HCT116 (cell line): ENCODE measurements around the gene DUOXA2. TPM values are rescaled to one million over a fixed set of nuclear protein-coding genes. Genes with fewer than 3 reads are reported as not detected.

Experiments
- ATAC-seq: fragments of 200-7000 bp; cut with Tn5 transposase; 2 replicates; pipeline ENCODE4 v1.9.1; 2020; ENCODE audit warnings: mild to moderate bottlenecking, moderate library complexity
- BruUV-seq: library from RNA; stranded (reverse); fragments of 400-500 nt; replicated peaks from 2 replicates; lab custom pipeline; 2021; lab: Mats Ljungman, UMichigan
- CTCF ChIA-PET: fragments of 300-600 bp; sonication (Branson Sonifier 250); formaldehyde crosslinking; loops from one replicate; lab custom pipeline; 2021; ENCODE audit warnings: antibody characterized with exemption; lab: Charles Lee
- POLR2A ChIA-PET: fragments of 300-600, 350-600 bp; sonication (Branson Sonifier 250); formaldehyde crosslinking; loops from one replicate; lab custom pipeline; 2021; ENCODE audit warnings: antibody characterized with exemption; lab: Charles Lee
- RAD21 ChIA-PET, 2 experiments: fragments of 300-600 bp; sonication (Branson Sonifier 250); formaldehyde crosslinking; loops; one replicate each; lab custom pipeline; 2023; ENCODE audit warnings: low total read pairs in 2 of 2; ENCODE audit not compliant: uncharacterized antibody in 2 of 2, unreplicated experiment in 2 of 2, low non-redundant PET in 1 of 2; lab: Charles Lee
- DNase-seq: peaks from one replicate; pipeline ENCODE4 v3.0.0-alpha.2; 2010; ENCODE audit warnings: low read depth, low spot score
- H2AFZ ChIP-seq: fragments of 200-600 bp; shearing (Covaris generic), sonication (generic); 2 replicates; pipeline ENCODE4 v1.6.1; 2017; ENCODE audit warnings: low read depth, mixed run types, mixed read lengths, antibody characterized with exemption, low read length; ENCODE audit not compliant: poor library complexity, severe bottlenecking
- H3K27ac ChIP-seq: 2 replicates; pipeline ENCODE4 v1.5.1; 2012; ENCODE audit warnings: low read depth, low read length
- H3K27me3 ChIP-seq: fragments of 200-600 bp; sonication (generic); 2 replicates; pipeline ENCODE4 v1.6.1; 2016; ENCODE audit warnings: mixed run types, low read length, mixed read lengths; ENCODE audit not compliant: insufficient read depth
- H3K36me3 ChIP-seq, 2 experiments: fragments of 200-500 bp in 1 of 2; fragments of 200-600 bp in 1 of 2; sonication (Bioruptor generic) in 1 of 2; sonication (generic) in 1 of 2; 2 replicates each; pipeline versions ENCODE4 v1.5.1 to v1.6.1; 2014 to 2016; ENCODE audit warnings: low read length in 2 of 2, inconsistent platforms in 1 of 2, mixed read lengths in 1 of 2, mixed run types in 1 of 2; ENCODE audit not compliant: insufficient read depth in 2 of 2, control insufficient read depth in 1 of 2
- H3K4me1 ChIP-seq, 2 experiments: fragments of 200-600 bp in 1 of 2; sonication (generic) in 1 of 2; 2 replicates each; pipeline versions ENCODE4 v1.5.1 to v1.6.1; 2012 to 2017; ENCODE audit warnings: low read length in 2 of 2, inconsistent platforms in 1 of 2, mild to moderate bottlenecking in 1 of 2, mixed read lengths in 1 of 2, mixed run types in 1 of 2, moderate library complexity in 1 of 2; ENCODE audit not compliant: insufficient read depth in 2 of 2, control insufficient read depth in 1 of 2
- H3K4me2 ChIP-seq: fragments of 200-600 bp; sonication (generic); 2 replicates; pipeline ENCODE4 v1.6.1; 2017; ENCODE audit warnings: mixed run types, low read length, mixed read lengths
- H3K4me3 ChIP-seq, 2 experiments: fragments of 200-600 bp in 1 of 2; sonication (generic) in 1 of 2; replicated peaks in 1 of 2; 2 replicates each; pipeline ENCODE4 v1.5.1; 2011 to 2016; ENCODE audit warnings: low read length in 2 of 2, control low read depth in 1 of 2, low read depth in 1 of 2, mild to moderate bottlenecking in 1 of 2, mixed read lengths in 1 of 2, mixed run types in 1 of 2
- H3K79me2 ChIP-seq: fragments of 200-600 bp; sonication (generic); 2 replicates; pipeline ENCODE4 v1.6.1; 2017; ENCODE audit warnings: mild to moderate bottlenecking, mixed run types, low read length, moderate library complexity, mixed read lengths; ENCODE audit not compliant: insufficient read depth
- H3K9ac ChIP-seq: fragments of 200-600 bp; sonication (generic); 2 replicates; pipeline ENCODE4 v1.6.1; 2016; ENCODE audit warnings: low read length, mixed read lengths
- H3K9me2 ChIP-seq: fragments of 200-600 bp; sonication (generic), shearing (Covaris generic); 2 replicates; pipeline ENCODE4 v1.6.1; 2017; ENCODE audit warnings: mixed run types, mild to moderate bottlenecking, moderate library complexity; ENCODE audit not compliant: insufficient read depth
- H3K9me3 ChIP-seq, 2 experiments: fragments of 200-500 bp in 1 of 2; fragments of 200-600 bp in 1 of 2; sonication (Bioruptor generic) in 1 of 2; sonication (generic) in 1 of 2; 2 replicates each; pipeline ENCODE4 v1.6.1; 2014 to 2017; ENCODE audit warnings: low read length in 2 of 2, mixed read lengths in 2 of 2, inconsistent platforms in 1 of 2, low read depth in 1 of 2, mild to moderate bottlenecking in 1 of 2, mixed run types in 1 of 2, moderate library complexity in 1 of 2; ENCODE audit not compliant: control insufficient read depth in 1 of 2, insufficient read depth in 1 of 2
- H4K20me1 ChIP-seq: fragments of 200-600 bp; sonication (generic), shearing (Covaris generic); 2 replicates; pipeline ENCODE4 v1.6.1; 2017; ENCODE audit warnings: mixed run types, mild to moderate bottlenecking, moderate library complexity; ENCODE audit not compliant: insufficient read depth
- CBX3 ChIP-seq: IDR thresholded peaks from 2 replicates; pipeline ENCODE4 v1.6.1; 2012; ENCODE audit warnings: low read depth
- CEBPB ChIP-seq: IDR thresholded peaks from 2 replicates; pipeline ENCODE4 v1.6.1; 2012; ENCODE audit warnings: low read depth
- CTCF ChIP-seq, 3 experiments: fragments of 200-600 bp in 1 of 3; sonication (generic) in 1 of 3; IDR thresholded peaks in 2 of 3; conservative IDR thresholded peaks in 1 of 3; 2 replicates each; pipeline ENCODE4 v1.5.1; 2012 to 2017; ENCODE audit warnings: low read depth in 2 of 3, low read length in 2 of 3, antibody characterized with exemption in 1 of 3, borderline replicate concordance in 1 of 3, control low read depth in 1 of 3, mild to moderate bottlenecking in 1 of 3, mixed read lengths in 1 of 3, mixed run types in 1 of 3, moderate library complexity in 1 of 3; ENCODE audit not compliant: insufficient read depth in 1 of 3
- ELF1 ChIP-seq: IDR thresholded peaks from 2 replicates; pipeline ENCODE4 v1.6.1; 2012; ENCODE audit warnings: low read depth, borderline replicate concordance
- EZH2 ChIP-seq: fragments of 200-600 bp; sonication (generic); IDR thresholded peaks from 2 replicates; pipeline ENCODE4 v1.6.1; 2017; ENCODE audit warnings: antibody characterized with exemption, mixed run types
- EZH2phosphoT487 ChIP-seq: fragments of 200-600 bp; IDR thresholded peaks from 2 replicates; pipeline ENCODE4 v1.6.1; 2018; ENCODE audit warnings: antibody characterized with exemption, borderline replicate concordance
- FOSL1 ChIP-seq: IDR thresholded peaks from 2 replicates; pipeline ENCODE4 v1.6.1; 2012; ENCODE audit warnings: low read depth
- JUND ChIP-seq: IDR thresholded peaks from 2 replicates; pipeline ENCODE4 v1.6.1; 2012
- MAX ChIP-seq: IDR thresholded peaks from 2 replicates; pipeline ENCODE4 v1.6.1; 2012
- RAD21 ChIP-seq: IDR thresholded peaks from 2 replicates; pipeline ENCODE4 v1.6.1; 2012; ENCODE audit warnings: low read depth, mild to moderate bottlenecking
- REST ChIP-seq: IDR thresholded peaks from 2 replicates; pipeline ENCODE4 v1.6.1; 2012; ENCODE audit warnings: low read depth
- SIN3A ChIP-seq: IDR thresholded peaks from 2 replicates; pipeline ENCODE4 v1.6.1; 2012; ENCODE audit warnings: low read depth
- SP1 ChIP-seq: IDR thresholded peaks from 2 replicates; pipeline ENCODE4 v1.6.1; 2012; ENCODE audit warnings: low read depth
- SRF ChIP-seq: IDR thresholded peaks from 2 replicates; pipeline ENCODE4 v1.6.1; 2012; ENCODE audit warnings: low read depth
- TCF7L2 ChIP-seq: IDR thresholded peaks from 2 replicates; pipeline ENCODE4 v1.7.0; 2011; ENCODE audit warnings: borderline replicate concordance, inconsistent platforms; ENCODE audit not compliant: insufficient read depth, insufficient read length; ENCODE audit errors: extremely low read depth
- YY1 ChIP-seq: IDR thresholded peaks from 2 replicates; pipeline ENCODE4 v1.6.1; 2011; ENCODE audit warnings: low read length, low read depth, moderate library complexity, mild to moderate bottlenecking; ENCODE audit not compliant: insufficient replicate concordance; ENCODE audit errors: extremely low read depth
- ZFX ChIP-seq: fragments of 450-650 bp; IDR thresholded peaks from 2 replicates; pipeline ENCODE4 v1.6.1; 2017
- ZNF274 ChIP-seq: fragments of 200-500 bp; sonication (Bioruptor generic); IDR thresholded peaks from 2 replicates; pipeline ENCODE4 v1.6.1; 2014; ENCODE audit warnings: mild to moderate bottlenecking, low read depth, low read length, inconsistent platforms
- intact Hi-C: fragments of 100-400 bp; cut with micrococcal nuclease; formaldehyde crosslinking; loops from 2 replicates; pipeline ENCODE4 v1.10.0; 2022
- total RNA-seq: library from RNA; stranded (reverse); gene quantifications from one replicate; pipeline ENCODE4 v1.2.1, GENCODE V29; 2021; ENCODE audit not compliant: unreplicated experiment
- TF ChIP-seq, protein P1 (sequence below): IDR thresholded peaks from 2 replicates; pipeline ENCODE4 v1.6.1; 2011; ENCODE audit warnings: mild to moderate bottlenecking, low read length, moderate library complexity; ENCODE audit not compliant: insufficient replicate concordance; ENCODE audit errors: extremely low read depth

DUOXA2 gene
- total RNA-seq, 1 experiment from 2014 or later = not detected

DNA sequence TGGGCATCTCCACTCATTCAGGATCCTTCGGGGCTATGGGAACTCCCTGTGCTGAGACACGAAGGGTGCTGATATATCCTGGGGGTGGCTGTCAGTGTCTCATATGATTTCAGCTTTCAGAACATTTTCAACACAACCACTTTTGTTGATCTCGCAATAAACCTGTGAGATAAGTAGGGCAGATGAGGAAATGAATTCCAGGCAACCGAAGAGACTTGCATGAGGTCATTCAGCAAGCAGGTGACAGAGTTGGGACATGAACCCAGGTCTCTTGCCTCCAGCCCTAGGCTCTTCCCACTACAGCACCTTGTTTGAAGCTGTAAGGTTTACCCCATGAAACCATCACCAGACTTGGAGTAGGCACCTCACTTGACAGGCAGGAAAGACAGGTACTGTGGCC lies 32.3 kb downstream of the DUOXA2 start:
- H3K9ac ChIP-seq = no peak overlapping the region
- H3K4me1 ChIP-seq = peaks cover 0 to 4% of the 10 kb centered on the region in 2 experiments; a peak in 1 of 4 replicates
- ChIA-PET CTCF (interaction anchor here (1.5 kb wide), 1 partner anchor 16 kb away, joined by 7 read pairs; no protein-coding TSS in a partner anchor), POLR2A (no interaction called here), RAD21 (no interaction called here)
- no peaks in the 10 kb centered on the region for H3K9me2 ChIP-seq
- no peak overlapping the region for H3K4me2 ChIP-seq
- no peaks in the 10 kb centered on the region for H3K9me3 ChIP-seq
- H4K20me1 ChIP-seq = no peaks in the 10 kb centered on the region
- no peak for TF ChIP-seq CEBPB
- no peak for TF ChIP-seq MAX
- TF ChIP-seq TCF7L2 = no peak
- TF ChIP-seq SP1 = no peak
- TF ChIP-seq EZH2 = no peak
- TF ChIP-seq RAD21 = no peak
- no peak for TF ChIP-seq FOSL1
- no peak for TF ChIP-seq EZH2phosphoT487
- no peak for TF ChIP-seq REST
- no peak for TF ChIP-seq ZNF274
- TF ChIP-seq JUND = no peak
- TF ChIP-seq SRF = no peak
- no peak for TF ChIP-seq CTCF (IDR thresholded peaks at IDR 0.05 in 2 of 3, conservative IDR thresholded peaks at IDR 0.05 in 1 of 3; ENCODE audit: borderline replicate concordance in 1 of 3, insufficient read depth in 1 of 3, low read depth in 2 of 3, low read length in 2 of 3)
- TF ChIP-seq ELF1 = no peak
- no peak for TF ChIP-seq CBX3
- TF ChIP-seq ZFX = no peak
- TF ChIP-seq, protein P1, sequence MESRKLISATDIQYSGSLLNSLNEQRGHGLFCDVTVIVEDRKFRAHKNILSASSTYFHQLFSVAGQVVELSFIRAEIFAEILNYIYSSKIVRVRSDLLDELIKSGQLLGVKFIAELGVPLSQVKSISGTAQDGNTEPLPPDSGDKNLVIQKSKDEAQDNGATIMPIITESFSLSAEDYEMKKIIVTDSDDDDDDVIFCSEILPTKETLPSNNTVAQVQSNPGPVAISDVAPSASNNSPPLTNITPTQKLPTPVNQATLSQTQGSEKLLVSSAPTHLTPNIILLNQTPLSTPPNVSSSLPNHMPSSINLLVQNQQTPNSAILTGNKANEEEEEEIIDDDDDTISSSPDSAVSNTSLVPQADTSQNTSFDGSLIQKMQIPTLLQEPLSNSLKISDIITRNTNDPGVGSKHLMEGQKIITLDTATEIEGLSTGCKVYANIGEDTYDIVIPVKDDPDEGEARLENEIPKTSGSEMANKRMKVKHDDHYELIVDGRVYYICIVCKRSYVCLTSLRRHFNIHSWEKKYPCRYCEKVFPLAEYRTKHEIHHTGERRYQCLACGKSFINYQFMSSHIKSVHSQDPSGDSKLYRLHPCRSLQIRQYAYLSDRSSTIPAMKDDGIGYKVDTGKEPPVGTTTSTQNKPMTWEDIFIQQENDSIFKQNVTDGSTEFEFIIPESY = no peak
- no peak for TF ChIP-seq SIN3A
- no peak for TF ChIP-seq YY1
- H3K27ac ChIP-seq = no peak overlapping the region
- BruUV-seq = no TSS peak
- H3K27me3 ChIP-seq = no peaks in the 10 kb centered on the region
- ATAC-seq (no peak), DNase-seq (no peak)
- no peak overlapping the region for H3K4me3 ChIP-seq
- intact Hi-C loops = no loop called here
- no peak overlapping the region for H2AFZ ChIP-seq
- H3K36me3 ChIP-seq = 0 out of 4 replicates have a peak, but pooled peaks cover 0 to 2% of the 10 kb centered on the region in 2 experiments
- no peaks in the 10 kb centered on the region for H3K79me2 ChIP-seq
